ENCODE measurements around the gene CFAP92.
A peak's percentile ranks its signal among the peaks of the same experiment; 100 is the strongest.
"Not testable (repeated sequence)": the region's sequence is repeated elsewhere in the genome, so short reads cannot be mapped to it uniquely, and the experiment has no call there.

Gene CFAP92

DNA sequence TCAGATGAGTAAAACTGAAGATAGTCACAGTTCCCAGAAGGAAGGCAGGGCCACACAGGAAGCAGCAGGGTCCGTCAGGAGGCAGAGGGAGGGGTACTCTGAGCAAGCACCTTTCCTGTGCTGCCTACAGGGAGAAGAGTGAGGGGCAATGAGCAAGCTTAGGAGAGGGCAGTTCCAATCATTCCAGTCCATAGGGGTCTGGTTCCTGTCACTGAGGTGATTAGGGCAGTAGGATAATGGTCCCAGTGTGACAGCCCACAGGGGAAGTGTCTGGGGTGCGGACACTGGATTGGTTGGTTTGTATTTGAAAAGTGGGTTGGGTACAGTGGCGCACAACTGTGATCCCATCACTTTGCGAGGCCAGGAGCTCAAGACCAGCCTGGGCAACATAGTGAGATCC, 121.6 kb downstream of the CFAP92 start:
- TF ChIP-seq, protein P1, sequence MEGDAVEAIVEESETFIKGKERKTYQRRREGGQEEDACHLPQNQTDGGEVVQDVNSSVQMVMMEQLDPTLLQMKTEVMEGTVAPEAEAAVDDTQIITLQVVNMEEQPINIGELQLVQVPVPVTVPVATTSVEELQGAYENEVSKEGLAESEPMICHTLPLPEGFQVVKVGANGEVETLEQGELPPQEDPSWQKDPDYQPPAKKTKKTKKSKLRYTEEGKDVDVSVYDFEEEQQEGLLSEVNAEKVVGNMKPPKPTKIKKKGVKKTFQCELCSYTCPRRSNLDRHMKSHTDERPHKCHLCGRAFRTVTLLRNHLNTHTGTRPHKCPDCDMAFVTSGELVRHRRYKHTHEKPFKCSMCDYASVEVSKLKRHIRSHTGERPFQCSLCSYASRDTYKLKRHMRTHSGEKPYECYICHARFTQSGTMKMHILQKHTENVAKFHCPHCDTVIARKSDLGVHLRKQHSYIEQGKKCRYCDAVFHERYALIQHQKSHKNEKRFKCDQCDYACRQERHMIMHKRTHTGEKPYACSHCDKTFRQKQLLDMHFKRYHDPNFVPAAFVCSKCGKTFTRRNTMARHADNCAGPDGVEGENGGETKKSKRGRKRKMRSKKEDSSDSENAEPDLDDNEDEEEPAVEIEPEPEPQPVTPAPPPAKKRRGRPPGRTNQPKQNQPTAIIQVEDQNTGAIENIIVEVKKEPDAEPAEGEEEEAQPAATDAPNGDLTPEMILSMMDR (IDR thresholded peaks at IDR 0.05; ENCODE audit: insufficient read depth, low read depth, low read length, missing control alignments), result no peak
- no peak for DNase-seq (ENCODE audit: low read depth)

DNA sequence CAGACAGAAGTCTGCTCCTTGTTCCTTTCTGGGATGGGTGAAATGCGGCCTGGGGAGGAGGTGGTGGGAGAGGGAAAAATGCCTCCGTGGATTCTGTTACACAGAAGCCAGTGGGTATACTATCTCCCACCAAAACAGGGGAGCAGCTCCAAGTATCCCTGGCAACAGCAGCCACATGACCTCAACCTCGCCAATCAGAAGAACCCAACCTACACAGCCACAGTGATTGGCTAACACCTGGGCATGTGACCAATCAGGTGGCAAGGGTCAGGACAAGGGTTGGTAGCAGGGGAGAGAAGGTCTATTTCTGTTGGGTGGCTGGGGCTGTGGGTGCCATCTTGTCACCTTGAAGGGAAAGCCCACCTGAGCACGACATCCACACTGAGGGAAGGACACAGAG, 123.5 kb downstream of the CFAP92 start:
- peak; percentile 24 for DNase-seq (ENCODE audit: low read depth)
- H3K4me3 ChIP-seq (ENCODE audit: low read depth, low read length), result no peak overlapping the region
- TF ChIP-seq, protein P1 (IDR thresholded peaks at IDR 0.05; ENCODE audit: insufficient read depth, low read depth, low read length, missing control alignments), result no peak

More for the DNA sequence above, 121.6 kb downstream of the CFAP92 start:
- no peak overlapping the region for H3K4me3 ChIP-seq (ENCODE audit: low read depth, low read length)

DNA sequence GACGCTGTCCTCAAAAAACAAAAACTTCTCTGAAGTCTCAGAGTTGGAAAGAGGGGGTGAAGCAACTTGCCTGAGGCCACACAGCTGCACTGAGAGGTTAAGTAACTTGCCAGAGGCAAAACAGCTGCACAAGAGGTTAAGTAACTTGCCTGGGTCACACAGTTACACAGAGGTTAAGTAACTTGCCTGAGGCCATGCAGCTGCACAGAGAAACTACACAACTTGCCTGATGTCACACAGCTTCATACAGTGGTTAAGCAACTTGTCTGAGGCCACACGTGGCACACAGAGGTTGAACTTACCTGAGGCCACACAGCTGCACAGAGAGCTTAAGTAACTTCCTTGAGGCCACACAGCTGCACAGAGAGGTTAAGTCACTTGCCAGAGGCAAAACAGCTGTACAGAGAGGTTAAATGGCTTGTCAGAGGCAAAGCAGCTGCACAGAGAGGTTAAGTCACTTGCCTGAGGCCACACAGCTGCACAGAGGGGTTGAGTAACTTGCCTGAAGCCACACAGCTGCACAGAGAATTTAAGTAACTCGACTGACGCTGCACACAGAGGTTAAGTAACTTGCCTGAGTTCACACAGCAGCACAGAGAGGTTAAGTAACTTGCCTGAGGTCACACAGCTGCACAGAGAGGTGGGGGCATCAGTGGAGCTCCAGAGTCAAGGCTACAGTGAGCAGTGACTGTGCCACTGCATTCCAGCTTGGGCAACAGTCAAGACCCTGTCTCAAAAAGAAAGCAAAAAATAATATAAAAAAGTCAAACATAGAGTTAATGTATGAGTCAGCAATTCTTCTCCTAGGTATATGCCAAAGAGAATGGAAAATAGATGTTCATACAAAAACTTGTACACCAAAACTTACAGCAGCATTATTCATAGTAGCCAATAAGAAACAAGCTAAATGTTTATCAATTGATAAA, 126.4 kb downstream of the CFAP92 start:
- TF ChIP-seq, protein P1 (IDR thresholded peaks at IDR 0.05; ENCODE audit: insufficient read depth, low read depth, low read length, missing control alignments), result no peak
- no peak overlapping the region for H3K4me3 ChIP-seq (ENCODE audit: low read depth, low read length)
- no peak for DNase-seq (ENCODE audit: low read depth)

DNA sequence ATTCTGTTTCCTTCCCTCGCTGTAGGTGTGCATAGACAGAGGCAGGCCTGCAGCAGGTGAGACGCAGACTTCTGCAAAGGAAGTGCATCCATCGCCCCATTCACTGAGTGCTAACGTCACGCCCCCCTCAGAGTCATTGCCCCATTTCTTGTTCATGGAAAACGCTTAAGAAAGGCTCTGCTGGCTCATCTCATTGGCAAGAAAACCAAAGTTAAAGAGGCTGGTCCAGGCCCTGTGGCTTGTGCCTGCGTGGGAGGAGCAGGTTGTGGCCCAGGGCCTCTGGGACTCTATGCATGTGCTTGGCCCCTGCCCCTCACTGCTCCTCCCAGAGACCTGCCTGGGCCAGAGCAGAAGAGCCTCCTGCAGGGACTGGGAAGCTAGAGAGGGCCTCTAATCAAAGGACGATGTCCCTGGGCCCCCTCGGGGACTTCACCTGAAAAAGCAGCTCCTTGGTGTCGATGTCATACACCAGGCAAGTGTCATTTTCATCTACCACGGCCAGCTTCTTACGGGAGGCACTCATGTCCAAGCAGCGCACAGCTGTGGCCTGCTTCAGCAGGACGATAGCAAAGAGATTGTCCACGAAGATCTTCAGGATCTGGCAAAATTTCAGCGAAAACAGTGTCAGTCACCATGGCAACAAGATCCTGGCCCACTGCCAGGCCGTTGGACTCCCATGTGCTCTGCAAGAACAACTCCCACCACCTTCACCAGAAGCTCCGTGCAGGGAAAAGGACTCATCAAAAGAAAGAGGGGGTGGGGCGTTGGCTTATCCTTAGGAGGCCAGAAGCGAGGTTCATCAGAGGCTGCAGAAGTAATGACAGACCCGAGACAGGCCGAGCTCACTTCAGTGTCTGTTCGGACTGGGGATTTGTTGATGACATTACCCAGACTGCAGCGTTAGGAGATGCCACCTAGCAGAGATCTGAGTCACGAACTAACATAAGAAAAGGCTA, 128.7 kb downstream of the CFAP92 start:
- DNase-seq (ENCODE audit: low read depth); H3K4me3 ChIP-seq (ENCODE audit: low read depth, low read length): not testable (repeated sequence)

DNA sequence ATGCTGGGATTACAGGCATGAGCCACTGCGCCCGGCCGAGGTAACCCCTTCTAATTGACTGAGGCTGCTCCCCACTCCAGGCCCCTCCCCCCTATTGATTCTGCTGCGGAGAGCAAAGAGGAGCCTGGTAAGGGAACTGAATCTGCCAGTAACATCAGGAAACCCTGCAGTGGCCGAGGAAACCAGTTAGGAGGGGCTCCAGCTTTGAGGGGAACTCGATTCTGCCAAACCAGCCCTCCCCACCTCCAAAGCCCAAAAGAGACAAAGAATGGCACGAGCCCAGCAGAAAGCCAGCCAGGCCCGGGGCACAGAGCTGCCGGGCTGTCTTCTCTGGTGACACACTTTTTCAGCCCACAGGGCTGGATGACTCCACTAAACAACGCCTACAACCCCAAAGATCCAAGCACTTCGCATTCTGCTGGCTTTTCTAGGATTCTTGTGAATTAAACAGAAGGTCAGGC, 129.5 kb downstream of the CFAP92 start:
- DNase-seq (ENCODE audit: low read depth), result no peak
- no peak overlapping the region for H3K4me3 ChIP-seq (ENCODE audit: low read depth, low read length)
- TF ChIP-seq, protein P1 (IDR thresholded peaks at IDR 0.05; ENCODE audit: insufficient read depth, low read depth, low read length, missing control alignments), result no peak

DNA sequence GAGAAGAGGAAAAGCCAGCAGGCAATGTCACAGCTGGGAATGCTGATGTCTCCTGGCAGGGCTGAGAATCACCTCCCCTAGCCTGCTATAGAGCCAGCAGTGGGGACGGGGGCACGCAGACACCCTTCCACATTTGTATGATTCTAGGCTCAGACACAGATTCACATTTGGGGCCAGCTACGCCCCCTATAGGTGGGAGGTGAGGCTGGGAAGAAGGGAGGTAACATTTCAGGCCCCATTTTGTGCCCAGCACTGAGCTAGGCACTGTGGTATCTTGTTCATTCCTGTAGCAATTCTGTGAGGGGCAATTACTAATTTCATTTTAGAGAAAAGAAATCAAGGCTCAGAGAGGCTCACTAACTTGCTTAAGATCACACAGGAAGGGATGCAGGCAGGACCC, 130.3 kb downstream of the CFAP92 start:
- no peak overlapping the region for H3K4me3 ChIP-seq (ENCODE audit: low read depth, low read length)
- DNase-seq (ENCODE audit: low read depth), result no peak
- TF ChIP-seq, protein P1 (IDR thresholded peaks at IDR 0.05; ENCODE audit: insufficient read depth, low read depth, low read length, missing control alignments), result peak; percentile 28

DNA sequence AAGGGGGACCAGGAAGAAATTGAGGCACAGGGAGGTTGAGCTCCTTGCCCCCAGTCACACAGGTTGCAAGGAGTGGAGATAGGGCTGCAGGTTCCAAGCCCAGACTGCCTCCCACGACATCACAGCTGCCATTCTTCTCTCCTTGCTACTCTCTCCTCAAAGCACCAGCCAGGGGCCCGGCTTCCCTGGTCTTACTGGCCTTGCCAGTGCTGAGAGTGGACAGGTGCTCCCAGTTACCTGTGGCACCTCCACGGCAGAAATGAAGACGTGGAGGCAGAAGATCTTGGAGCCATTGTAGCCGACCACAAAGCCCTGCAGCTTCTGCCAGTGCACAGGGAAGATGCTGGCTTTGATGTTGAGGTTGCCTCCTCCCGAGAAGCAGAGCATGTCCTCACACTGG, 132.4 kb downstream of the CFAP92 start:
- no peak for DNase-seq (ENCODE audit: low read depth)
- H3K4me3 ChIP-seq (ENCODE audit: low read depth, low read length), result no peak overlapping the region
- TF ChIP-seq, protein P1 (IDR thresholded peaks at IDR 0.05; ENCODE audit: insufficient read depth, low read depth, low read length, missing control alignments), result no peak
